ENCODE data around the gene MAP4K2.
A peak's percentile ranks its signal among the peaks of the same experiment; 100 is the strongest.

MAP4K2 gene

GRCh38 chr11:64804346-64805210, 1.6 kb upstream of the MAP4K2 start:
- no peak for FAIRE-seq
- no peak for TF ChIP-seq POLR2A (IDR thresholded peaks at IDR 0.05; ENCODE audit: low read depth, low read length)
- no peak for TF ChIP-seq TAF1 (IDR thresholded peaks at IDR 0.05; ENCODE audit: borderline replicate concordance, low read depth, low read length)
- TF ChIP-seq POLR2AphosphoS5 (IDR thresholded peaks at IDR 0.05; ENCODE audit: low read depth, low read length) = no peak
- DNase-seq (ENCODE audit: insufficient read length) = no peak

GRCh38 chr11:64803846-64804345, 882 bp upstream of the MAP4K2 start:
- TF ChIP-seq TAF1 (IDR thresholded peaks at IDR 0.05; ENCODE audit: borderline replicate concordance, low read depth, low read length) (no peak), POLR2A (IDR thresholded peaks at IDR 0.05; ENCODE audit: low read depth, low read length) (no peak), POLR2AphosphoS5 (IDR thresholded peaks at IDR 0.05; ENCODE audit: low read depth, low read length) (no peak)
- DNase-seq (ENCODE audit: insufficient read length) = no peak
- FAIRE-seq = peak; percentile 44

GRCh38 chr11:64802370-64803157, 450 bp downstream of the MAP4K2 start:
- FAIRE-seq (no peak), DNase-seq (ENCODE audit: insufficient read length) (peak; percentile 57)
- TF ChIP-seq POLR2A (IDR thresholded peaks at IDR 0.05; ENCODE audit: low read depth, low read length) (no peak), TAF1 (IDR thresholded peaks at IDR 0.05; ENCODE audit: borderline replicate concordance, low read depth, low read length) (no peak), POLR2AphosphoS5 (IDR thresholded peaks at IDR 0.05; ENCODE audit: low read depth, low read length) (no peak)

GRCh38 chr11:64801561-64802369, 1.2 kb downstream of the MAP4K2 start:
- no peak for DNase-seq (ENCODE audit: insufficient read length)
- no peak for FAIRE-seq
- TF ChIP-seq TAF1 (IDR thresholded peaks at IDR 0.05; ENCODE audit: borderline replicate concordance, low read depth, low read length) (no peak), POLR2A (IDR thresholded peaks at IDR 0.05; ENCODE audit: low read depth, low read length) (no peak), POLR2AphosphoS5 (IDR thresholded peaks at IDR 0.05; ENCODE audit: low read depth, low read length) (no peak)

GRCh38 chr11:64801158-64801464, 1.9 kb downstream of the MAP4K2 start:
- DNase-seq (ENCODE audit: insufficient read length) (peak; percentile 35), FAIRE-seq (peak; percentile 17)
- no peak for TF ChIP-seq TAF1 (IDR thresholded peaks at IDR 0.05; ENCODE audit: borderline replicate concordance, low read depth, low read length)
- TF ChIP-seq POLR2A (IDR thresholded peaks at IDR 0.05; ENCODE audit: low read depth, low read length) = no peak
- TF ChIP-seq POLR2AphosphoS5 (IDR thresholded peaks at IDR 0.05; ENCODE audit: low read depth, low read length) = no peak

GRCh38 chr11:64800303-64801157, 2.5 kb downstream of the MAP4K2 start:
- peak; percentile 7 for DNase-seq (ENCODE audit: insufficient read length)
- FAIRE-seq = peak; percentile 62

GRCh38 chr11:64799623-64800302, 3.3 kb downstream of the MAP4K2 start:
- FAIRE-seq (peak; percentile 33), DNase-seq (ENCODE audit: insufficient read length) (peak; percentile 41)
- TF ChIP-seq POLR2A (IDR thresholded peaks at IDR 0.05; ENCODE audit: low read depth, low read length) (no peak), POLR2AphosphoS5 (IDR thresholded peaks at IDR 0.05; ENCODE audit: low read depth, low read length) (no peak), TAF1 (IDR thresholded peaks at IDR 0.05; ENCODE audit: borderline replicate concordance, low read depth, low read length) (no peak)

More at GRCh38 chr11:64800303-64801157, 2.5 kb downstream of the MAP4K2 start:
- TF ChIP-seq POLR2A (IDR thresholded peaks at IDR 0.05; ENCODE audit: low read depth, low read length) = no peak
- TF ChIP-seq POLR2AphosphoS5 (IDR thresholded peaks at IDR 0.05; ENCODE audit: low read depth, low read length) = no peak
- no peak for TF ChIP-seq TAF1 (IDR thresholded peaks at IDR 0.05; ENCODE audit: borderline replicate concordance, low read depth, low read length)

- no peak for DNase-seq (ENCODE audit: insufficient read length)
- no peak for TF ChIP-seq POLR2A (IDR thresholded peaks at IDR 0.05; ENCODE audit: low read depth, low read length)
- TF ChIP-seq POLR2AphosphoS5 (IDR thresholded peaks at IDR 0.05; ENCODE audit: low read depth, low read length) = no peak
- TF ChIP-seq TAF1 (IDR thresholded peaks at IDR 0.05; ENCODE audit: borderline replicate concordance, low read depth, low read length) = no peak
- no peak for FAIRE-seq
Measured at GRCh38 chr11:64799256-64799622, 3.8 kb downstream of the MAP4K2 start.

GRCh38 chr11:64796757-64797541, 6.1 kb downstream of the MAP4K2 start:
- TF ChIP-seq POLR2AphosphoS5 (IDR thresholded peaks at IDR 0.05; ENCODE audit: low read depth, low read length) = no peak
- TF ChIP-seq POLR2A (IDR thresholded peaks at IDR 0.05; ENCODE audit: low read depth, low read length) = no peak
- no peak for TF ChIP-seq TAF1 (IDR thresholded peaks at IDR 0.05; ENCODE audit: borderline replicate concordance, low read depth, low read length)
- FAIRE-seq (no peak), DNase-seq (ENCODE audit: insufficient read length) (no peak)
